SU-DHL-6 (cell line): ENCODE data around the gene HBZ.
"Not testable (repeated sequence)": the region's sequence is repeated elsewhere in the genome, so short reads cannot be mapped to it uniquely, and the experiment has no call there.

Experiments
- CTCF ChIP-seq: fragments of 200-600 bp; sonication (generic); IDR thresholded peaks from one replicate; pipeline ENCODE4 v1.5.1; 2017; ENCODE audit warnings: antibody characterized with exemption, mild to moderate bottlenecking, low read length, moderate library complexity; ENCODE audit not compliant: insufficient read depth, poor library complexity, severe bottlenecking
- EZH2phosphoT487 ChIP-seq: fragments of 200-600 bp; sonication (generic), shearing (Covaris generic); conservative IDR thresholded peaks from 2 replicates; pipeline ENCODE4 v1.6.1; 2018; ENCODE audit warnings: mild to moderate bottlenecking, antibody characterized with exemption, low read length, moderate library complexity, mixed read lengths

DNA sequence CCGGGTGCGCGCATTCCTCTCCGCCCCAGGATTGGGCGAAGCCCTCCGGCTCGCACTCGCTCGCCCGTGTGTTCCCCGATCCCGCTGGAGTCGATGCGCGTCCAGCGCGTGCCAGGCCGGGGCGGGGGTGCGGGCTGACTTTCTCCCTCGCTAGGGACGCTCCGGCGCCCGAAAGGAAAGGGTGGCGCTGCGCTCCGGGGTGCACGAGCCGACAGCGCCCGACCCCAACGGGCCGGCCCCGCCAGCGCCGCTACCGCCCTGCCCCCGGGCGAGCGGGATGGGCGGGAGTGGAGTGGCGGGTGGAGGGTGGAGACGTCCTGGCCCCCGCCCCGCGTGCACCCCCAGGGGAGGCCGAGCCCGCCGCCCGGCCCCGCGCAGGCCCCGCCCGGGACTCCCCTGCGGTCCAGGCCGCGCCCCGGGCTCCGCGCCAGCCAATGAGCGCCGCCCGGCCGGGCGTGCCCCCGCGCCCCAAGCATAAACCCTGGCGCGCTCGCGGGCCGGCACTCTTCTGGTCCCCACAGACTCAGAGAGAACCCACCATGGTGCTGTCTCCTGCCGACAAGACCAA lies 20.0 kb downstream of the HBZ start, which contains the start of gene HBA2:
- not testable (repeated sequence) for TF ChIP-seq CTCF, EZH2phosphoT487
